H1 (cell line): ENCODE results near the gene B4GAT1. TPM values are rescaled to one million over a fixed set of nuclear protein-coding genes. Genes with fewer than 3 reads are reported as not detected.

Source experiments
- BCL11A ChIP-seq, 2 experiments: IDR thresholded peaks; one replicate each; pipeline ENCODE4 v1.6.1; 2011; ENCODE audit warnings: low read depth in 2 of 2, low read length in 2 of 2, mild to moderate bottlenecking in 2 of 2
- CHD7 ChIP-seq: fragments of 300-600 bp; sonication (generic); IDR thresholded peaks from 2 replicates; pipeline ENCODE4 v1.7.1; 2012; ENCODE audit warnings: low read length, moderate library complexity, mild to moderate bottlenecking, inconsistent platforms; ENCODE audit not compliant: insufficient replicate concordance
- CTBP2 ChIP-seq: IDR thresholded peaks from 2 replicates; pipeline ENCODE4 v1.7.0; 2011; ENCODE audit warnings: borderline replicate concordance, mild to moderate bottlenecking, moderate library complexity, mixed read lengths, low read length; ENCODE audit not compliant: insufficient read depth, insufficient read length
- EZH2 ChIP-seq: fragments of 200-600 bp; sonication (generic); IDR thresholded peaks from 2 replicates; pipeline ENCODE4 v1.7.1; 2012; ENCODE audit warnings: low read depth, mild to moderate bottlenecking, moderate library complexity, low read length, inconsistent platforms; ENCODE audit not compliant: severe bottlenecking
- FOSL1 ChIP-seq: IDR thresholded peaks from 2 replicates; pipeline ENCODE4 v1.6.1; 2011; ENCODE audit warnings: mild to moderate bottlenecking, low read depth, low read length, moderate library complexity; ENCODE audit not compliant: insufficient read depth
- RFX5 ChIP-seq: IDR thresholded peaks from 2 replicates; pipeline ENCODE4 v1.6.1; 2011; ENCODE audit warnings: low read depth, low read length, improper control_type of control experiment, borderline replicate concordance
- SP4 ChIP-seq: IDR thresholded peaks from 2 replicates; pipeline ENCODE4 v1.6.1; 2012; ENCODE audit warnings: low read length, inconsistent platforms
- polyA plus RNA-seq, 7 experiments: library from polyadenylated mRNA; depleted of rRNA in 3 of 7; stranded (reverse) in 5 of 7; unstranded in 2 of 7; fragments of >200 nt in 5 of 7; fragments of 200-250 nt in 2 of 7; gene quantifications; 1 replicate in 5 of 7; 2 replicates in 1 of 7; 4 replicates in 1 of 7; pipeline versions ENCODE4 v1.2.1 to v1.2.3, GENCODE V29; 2011 to 2013; ENCODE audit warnings: missing spikeins in 2 of 7, mixed read lengths in 2 of 7
- total RNA-seq: library from RNA; stranded (reverse); fragmentation: NEBNext Ultra II Directional; extraction: Animal tissue kit (Norgen Biotek cat#: 25700); gene quantifications from 2 replicates; pipeline ENCODE4 v1.2.1, GENCODE V29; 2021

B4GAT1 gene
- total and polyA plus RNA-seq, 2 of the 8 experiments (the other 6 are each of a cell fraction or from before 2014, with no cell fraction given): 22.2 to 27.8 TPM

- TF ChIP-seq CTBP2: no peak
- TF ChIP-seq FOSL1: no peak
- no peak for TF ChIP-seq BCL11A (IDR thresholded peaks at IDR 0.05; ENCODE audit: low read depth in 2 of 2, low read length in 2 of 2)
- TF ChIP-seq EZH2: no peak
- TF ChIP-seq RFX5: no peak
- TF ChIP-seq CHD7: no peak
- TF ChIP-seq SP4: no peak
Observed at GRCh38 chr11:66341502-66342126, 5.8 kb downstream of the B4GAT1 start (continued).
